SH-SY5Y (cell line): ENCODE results near the gene PHLPP1.

Experiments used
- GATA2 ChIP-seq: IDR thresholded peaks from 2 replicates; pipeline ENCODE4 v1.6.1; 2011; ENCODE audit warnings: mild to moderate bottlenecking, low read depth, low read length
- GATA3 ChIP-seq: IDR thresholded peaks from 2 replicates; pipeline ENCODE4 v1.6.1; 2011; ENCODE audit warnings: low read depth, mild to moderate bottlenecking, low read length, moderate library complexity

DNA sequence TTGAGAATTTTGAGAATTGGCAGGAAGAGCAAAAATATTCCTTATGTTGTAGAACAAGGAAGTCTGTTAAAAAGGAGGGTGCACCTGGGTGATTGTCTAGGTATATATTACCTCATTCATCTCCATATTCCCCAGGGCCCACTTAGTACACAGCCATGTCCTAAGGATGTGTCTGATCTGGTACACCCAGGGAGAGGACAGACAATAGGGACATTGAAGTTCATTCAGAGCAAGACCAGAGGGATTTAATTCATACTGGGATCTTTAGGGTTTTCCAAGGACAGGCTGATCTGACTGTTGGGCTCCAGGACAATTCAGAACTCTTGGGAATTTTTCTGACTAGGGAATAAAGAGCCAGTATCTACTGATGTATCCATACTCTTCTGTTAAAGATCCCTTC lies 112.1 kb downstream of the PHLPP1 start:
- TF ChIP-seq GATA3: no peak
- TF ChIP-seq GATA2: no peak
